GM18517 (cell line): Measurements from ENCODE around the gene TAS1R2.
"Not testable (repeated sequence)": the region's sequence is repeated elsewhere in the genome, so short reads cannot be mapped to it uniquely, and the experiment has no call there.

Experiments used
- ATAC-seq: cut with Tn5 transposase; IDR thresholded peaks from one replicate; pipeline ENCODE4 v1.9.1; 2021; ENCODE audit warnings: mild to moderate bottlenecking, moderate library complexity; ENCODE audit not compliant: unreplicated experiment

Gene TAS1R2

DNA sequence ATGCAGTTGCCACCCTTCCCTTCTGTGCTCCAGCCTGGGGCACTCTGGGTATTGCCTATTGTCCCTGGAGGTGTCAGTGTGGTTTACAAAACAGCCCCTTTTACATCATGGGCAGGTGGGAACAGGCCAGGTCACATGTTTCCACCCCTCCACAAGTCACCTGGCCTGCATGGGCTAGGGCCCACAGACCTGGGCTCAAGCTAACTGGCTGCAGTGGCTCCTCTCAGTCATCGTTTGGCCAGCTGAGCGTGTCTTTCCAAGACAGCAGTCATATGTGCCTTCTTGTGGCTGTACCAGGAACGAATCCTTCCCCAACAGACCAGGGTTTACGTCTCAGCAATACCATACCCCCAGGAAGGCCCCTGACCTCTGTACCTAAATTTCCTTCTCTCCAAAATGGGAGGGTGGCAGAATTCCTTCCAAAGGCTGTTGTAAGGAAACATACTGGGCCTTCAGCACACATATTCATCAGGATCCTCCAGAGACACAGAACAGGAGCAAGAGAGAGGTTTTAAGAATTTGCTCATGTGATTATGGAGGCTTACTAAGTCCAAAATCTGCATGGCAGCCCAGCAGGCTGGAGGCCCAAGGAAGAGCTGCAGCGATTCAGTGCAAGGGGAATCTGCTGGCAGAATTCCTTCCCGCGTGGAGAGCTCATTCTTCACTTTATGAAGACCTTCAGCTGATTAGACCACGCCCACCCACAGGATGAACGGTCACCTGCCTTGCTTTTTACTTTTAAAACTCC is 10.6 kb upstream of the TAS1R2 start:
- no peak for ATAC-seq

DNA sequence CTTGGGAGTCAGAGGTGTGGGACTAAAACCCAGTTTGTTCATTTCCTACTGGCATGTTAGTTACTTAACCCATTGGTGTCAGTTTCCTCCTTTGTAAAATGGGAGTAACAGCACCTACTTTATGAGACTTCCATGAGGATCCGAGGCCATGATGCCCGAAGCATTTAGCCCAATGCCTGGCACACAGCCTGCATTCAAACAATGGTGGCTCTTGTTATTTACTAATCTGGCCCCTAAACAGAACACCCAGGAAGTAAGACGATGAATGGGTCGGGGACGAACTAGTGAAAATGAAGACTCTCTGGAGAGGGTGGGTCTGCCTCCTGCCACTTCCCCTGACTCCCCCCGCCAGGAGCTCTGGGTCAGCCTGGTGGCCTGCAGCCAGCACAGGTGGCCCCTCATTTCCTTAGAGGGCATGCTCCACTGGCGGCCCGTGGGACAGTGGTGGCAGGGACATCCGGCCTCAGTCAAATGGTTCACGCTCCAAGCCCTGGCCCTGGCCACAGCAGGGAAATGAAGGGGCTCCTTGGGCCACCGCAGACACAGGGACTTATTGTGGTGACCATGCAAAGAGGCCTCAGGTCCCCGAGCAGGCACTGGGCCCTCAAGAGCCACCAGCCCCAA is 9.5 kb upstream of the TAS1R2 start:
- ATAC-seq, result no peak

GRCh38 chr1:18868354-18868753 is 8.9 kb upstream of the TAS1R2 start:
- ATAC-seq, result no peak

DNA sequence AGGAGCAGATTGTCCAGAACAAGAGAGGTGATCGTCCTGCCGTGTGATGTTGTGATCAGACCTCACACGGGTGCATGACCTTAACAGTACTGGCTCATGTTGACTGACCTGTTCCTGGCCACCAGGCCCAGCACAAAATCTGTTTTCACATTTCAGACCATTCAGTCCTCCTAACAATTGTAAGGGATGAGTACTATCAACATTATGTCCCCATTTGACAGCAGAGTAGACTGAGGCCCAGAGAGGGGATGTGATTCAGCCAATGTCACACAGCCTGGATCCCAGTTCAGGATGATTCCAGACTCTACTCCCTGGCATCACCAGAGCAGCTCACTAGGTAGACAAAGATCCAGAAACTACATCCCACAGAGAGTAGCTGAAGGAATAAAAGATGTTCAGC is 7.4 kb upstream of the TAS1R2 start:
- ATAC-seq, result no peak

DNA sequence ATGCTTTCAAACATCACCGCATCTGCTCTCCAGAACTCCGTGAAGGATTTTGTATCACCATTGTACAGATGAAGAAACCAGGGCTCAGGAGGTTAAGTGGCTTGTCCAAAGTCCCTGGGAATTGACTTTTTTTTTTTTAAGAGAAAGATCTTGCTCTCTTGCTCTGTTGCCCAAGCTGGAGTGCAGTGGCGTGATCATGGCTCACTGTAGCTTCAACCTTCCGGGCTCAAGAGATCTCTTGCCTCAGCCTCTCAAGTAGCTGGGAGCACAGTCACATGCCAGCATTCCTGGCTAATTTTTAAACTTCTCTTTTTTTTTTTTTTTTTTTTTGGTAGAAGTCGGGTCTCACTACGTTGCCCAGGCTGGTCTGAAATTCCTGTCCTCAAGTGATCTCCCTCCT is 6.9 kb upstream of the TAS1R2 start:
- ATAC-seq, result no peak

DNA sequence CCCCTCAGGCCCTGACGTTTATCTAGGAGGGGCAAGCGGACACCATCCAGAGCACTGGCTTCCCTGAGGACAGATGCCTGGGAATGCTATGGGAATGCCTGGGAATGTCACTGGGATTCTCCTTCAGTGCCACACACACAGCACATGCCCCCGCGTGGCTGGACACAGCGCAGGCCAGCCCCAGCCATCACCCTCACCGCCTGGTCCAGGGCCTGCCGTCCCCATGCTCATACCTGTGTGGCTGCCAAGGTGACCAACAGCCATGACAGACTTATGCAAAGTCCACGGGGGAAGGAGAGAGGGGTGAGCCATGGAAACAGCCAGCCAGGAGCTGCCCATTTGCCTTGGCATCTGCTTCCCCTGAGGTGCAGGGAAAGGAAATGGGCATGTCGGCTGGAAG is 5.7 kb upstream of the TAS1R2 start:
- ATAC-seq, result no peak

DNA sequence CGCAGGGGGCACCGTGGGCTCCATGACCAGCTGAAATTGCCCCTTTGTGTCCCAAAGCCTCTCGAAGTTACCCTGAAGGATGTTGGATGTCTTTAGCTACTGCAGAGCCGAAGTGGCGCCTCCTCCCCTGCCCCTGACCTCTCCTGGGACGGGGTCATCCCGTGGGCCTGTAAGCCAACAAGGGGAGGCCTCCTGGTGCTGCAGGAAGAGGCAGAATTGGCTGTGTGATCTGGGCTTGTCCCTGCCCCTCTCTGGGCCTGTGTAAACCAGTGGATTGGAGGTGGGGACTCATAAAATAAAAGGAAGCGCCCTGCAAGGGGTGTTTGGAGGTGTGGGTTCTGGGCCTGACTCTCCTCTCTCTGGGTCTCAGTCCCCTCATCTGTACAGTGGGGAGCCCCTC is 2.1 kb upstream of the TAS1R2 start:
- ATAC-seq, result no peak

DNA sequence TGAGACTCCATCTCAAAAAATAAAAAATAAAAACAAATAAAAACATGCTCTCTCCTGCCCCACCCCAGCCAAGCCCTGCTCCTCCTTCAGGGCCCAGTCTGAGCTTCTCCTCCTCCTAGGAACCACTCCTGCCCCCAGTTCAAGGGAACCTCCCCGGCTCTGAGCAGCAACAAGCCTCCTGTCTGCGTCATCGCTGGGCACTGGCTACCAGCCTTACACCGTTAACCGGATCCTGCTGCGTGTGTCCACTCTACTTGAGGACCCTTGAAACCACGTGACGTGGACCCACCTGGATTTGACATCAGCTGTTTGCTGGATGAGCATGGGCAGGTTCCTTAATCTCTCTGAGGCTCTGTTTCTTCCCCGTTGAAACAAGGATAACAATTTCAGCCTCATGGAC is 1.6 kb upstream of the TAS1R2 start:
- ATAC-seq, result no peak

- ATAC-seq, result no peak
Observed at GRCh38 chr1:18858070-18858688, 1.3 kb downstream of the TAS1R2 start.

DNA sequence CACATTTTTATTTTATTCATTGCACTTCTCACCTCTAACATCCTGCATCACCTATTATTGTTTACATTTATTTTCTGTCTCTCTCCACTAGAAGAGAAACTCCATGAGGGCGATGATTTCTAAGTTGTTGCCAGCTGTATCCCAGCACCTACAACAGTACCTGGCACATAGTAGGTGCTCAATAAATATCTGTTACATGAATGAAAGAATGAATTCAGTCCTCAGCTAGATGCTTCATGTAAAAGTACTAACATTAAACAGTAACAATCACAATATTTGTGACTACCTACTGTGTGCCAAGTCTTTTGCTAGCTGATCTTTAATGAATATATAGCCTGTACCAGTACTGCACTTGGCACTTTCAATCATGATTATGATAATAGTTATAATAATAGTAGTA is 3.0 kb downstream of the TAS1R2 start:
- no peak for ATAC-seq

DNA sequence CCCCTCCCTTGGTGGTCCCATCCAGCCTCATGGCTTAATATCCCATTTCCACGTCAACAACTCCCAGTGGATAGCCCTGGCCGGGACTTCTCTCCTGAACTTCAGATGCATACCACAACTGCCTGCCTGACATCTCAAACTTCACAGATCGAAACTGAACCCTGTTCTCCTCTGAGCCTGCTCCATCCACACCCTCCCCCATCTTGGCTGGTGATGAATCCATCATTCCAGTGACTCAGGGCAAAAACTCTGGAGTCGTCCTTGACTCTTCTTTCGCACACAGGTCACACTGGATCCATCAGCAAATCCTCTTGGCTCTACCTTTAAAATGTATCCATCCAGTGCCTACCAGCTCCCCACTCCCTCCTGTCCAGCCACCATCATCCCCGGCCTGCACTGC is 3.9 kb downstream of the TAS1R2 start:
- ATAC-seq, result no peak

DNA sequence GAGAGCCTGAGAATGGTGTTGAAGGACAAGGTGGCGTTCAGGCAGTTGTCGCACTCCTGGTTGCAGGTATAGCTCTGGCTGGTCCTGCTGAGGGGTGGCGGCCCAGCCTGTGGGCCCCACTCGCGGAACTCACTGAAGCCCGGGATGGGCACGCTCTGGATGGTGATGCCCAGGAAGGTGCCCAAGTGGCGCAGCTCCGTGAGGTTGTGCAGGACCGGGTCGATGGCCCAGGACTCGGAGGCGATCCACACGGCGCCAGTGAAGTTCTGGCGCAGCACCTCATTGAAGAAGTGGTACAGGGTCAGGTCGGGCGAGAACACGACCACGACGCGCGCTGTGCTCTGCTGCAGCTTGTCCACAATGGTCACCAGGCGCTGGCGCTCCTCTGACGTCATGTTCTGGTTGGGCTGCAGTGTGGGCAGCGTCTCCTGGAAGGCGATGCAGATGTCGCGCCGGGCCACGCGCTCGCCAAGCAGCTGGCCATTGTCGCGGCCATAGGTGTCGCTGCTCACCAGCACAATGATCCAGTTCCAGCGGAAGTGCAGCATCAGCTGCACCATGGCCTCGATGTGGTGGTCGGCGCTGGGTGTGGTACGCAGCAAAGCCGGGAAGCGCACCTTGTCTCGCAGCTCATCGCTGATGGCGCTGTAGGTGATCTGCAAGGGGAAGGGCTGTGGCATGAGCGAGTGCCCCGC is 5.0 kb downstream of the TAS1R2 start:
- ATAC-seq, result no peak

- ATAC-seq, result no peak
Observed at GRCh38 chr1:18852501-18852900, 7.0 kb downstream of the TAS1R2 start.

DNA sequence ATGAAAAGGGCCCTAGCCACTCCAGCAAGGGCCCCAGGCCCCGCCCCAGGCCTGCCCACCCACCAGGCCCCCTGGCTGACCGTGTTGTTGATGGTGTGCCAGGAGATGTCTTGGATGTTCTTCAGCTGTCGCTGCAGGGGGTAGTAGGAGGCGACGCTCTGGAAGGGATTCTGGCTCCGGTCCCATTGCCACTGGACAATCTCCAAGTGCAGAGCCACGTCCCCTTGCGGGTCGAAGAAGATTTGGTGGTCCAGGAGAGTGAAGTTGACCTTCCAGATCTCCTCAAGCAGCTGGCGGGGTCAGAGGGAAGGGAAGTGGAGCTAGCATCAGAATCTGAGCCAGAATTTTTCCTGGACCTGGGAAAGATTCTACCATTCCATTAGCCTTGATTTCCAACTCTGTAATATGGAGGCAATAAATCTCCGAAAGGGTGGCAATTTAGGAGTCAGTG is 10.2 kb downstream of the TAS1R2 start:
- ATAC-seq, result no peak

DNA sequence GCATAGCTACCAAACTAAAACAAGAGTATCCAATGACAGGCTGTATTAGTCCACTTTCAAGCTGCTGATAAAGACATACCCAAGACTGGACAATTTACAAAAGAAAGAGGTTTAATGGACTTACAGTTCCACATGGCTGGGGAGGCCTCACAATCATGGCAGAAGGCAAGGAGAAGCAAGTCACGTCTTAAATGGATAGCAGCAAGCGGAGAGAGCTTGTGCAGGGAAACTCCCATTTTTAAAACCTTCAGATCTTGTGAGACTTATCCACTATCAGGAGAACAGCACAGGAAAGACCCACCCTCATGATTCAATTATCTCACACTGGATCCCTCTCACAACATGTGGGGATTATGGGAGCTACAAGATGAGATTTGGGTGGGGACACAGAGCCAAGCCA is 11.7 kb downstream of the TAS1R2 start:
- ATAC-seq, result not testable (repeated sequence)

GRCh38 chr1:18840145-18840544 is 19.3 kb downstream of the TAS1R2 start:
- no peak for ATAC-seq

GRCh38 chr1:18836654-18837053 is 22.8 kb downstream of the TAS1R2 start:
- no peak for ATAC-seq

- ATAC-seq, result not testable (repeated sequence)
Observed at GRCh38 chr1:18832319-18832718, 27.1 kb downstream of the TAS1R2 start.

DNA sequence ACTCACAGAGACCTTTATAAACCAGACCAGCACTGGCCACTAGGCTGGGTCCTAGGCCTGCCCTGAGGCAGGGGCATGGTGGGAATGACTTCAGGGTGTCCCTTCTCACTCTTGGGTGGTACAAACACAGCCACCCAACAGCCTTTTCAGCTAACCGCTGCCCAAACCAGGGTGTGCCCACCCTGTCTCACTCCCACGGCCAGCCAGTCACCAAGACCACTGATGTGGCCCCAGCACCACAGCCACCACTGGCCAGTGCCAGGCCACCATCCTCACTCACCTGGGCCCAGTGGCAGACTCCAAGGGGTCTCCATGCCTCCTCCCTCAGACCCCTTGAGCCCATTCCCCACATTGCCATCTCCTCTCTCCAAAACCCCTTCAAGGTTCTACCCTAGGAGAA is 27.8 kb downstream of the TAS1R2 start:
- ATAC-seq, result no peak

DNA sequence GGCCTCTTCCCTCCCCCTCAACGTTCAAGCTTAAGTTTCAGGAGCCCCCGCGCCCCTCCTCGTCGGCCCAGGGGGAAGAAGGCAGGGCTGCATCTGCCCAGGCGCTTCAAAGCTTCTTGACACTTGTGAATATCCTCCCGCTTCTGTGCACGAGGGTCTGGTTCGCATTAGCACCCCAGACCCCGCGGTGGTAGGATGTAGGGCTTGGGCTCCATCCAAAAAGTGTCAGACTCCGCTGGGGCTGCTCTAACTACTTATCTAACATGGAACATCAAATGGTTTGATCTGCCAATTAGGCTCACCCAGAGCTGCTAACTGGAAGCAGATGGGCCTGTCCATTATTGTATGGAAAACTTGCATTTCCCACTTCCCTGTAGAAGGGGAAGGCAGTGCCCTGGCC is 28.9 kb downstream of the TAS1R2 start:
- ATAC-seq, result no peak

DNA sequence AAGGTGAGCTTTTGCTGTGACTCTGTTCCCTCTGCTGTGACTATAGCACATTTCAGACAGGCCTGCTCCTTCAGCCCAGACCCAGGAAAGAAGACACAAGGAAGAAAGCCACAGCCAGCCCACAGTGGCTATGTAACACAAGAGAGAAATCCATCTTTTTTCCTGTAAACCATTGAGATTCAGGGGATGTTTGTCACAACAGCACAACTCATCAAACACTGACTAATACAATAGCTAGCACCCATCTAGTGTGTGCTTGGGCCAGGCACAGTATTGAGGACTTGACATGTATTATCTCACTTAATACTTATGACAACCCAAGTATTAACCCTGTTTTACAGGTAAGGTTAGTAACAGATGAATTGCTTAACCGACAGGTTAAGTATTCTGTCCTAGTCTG is 29.8 kb downstream of the TAS1R2 start:
- ATAC-seq, result no peak

DNA sequence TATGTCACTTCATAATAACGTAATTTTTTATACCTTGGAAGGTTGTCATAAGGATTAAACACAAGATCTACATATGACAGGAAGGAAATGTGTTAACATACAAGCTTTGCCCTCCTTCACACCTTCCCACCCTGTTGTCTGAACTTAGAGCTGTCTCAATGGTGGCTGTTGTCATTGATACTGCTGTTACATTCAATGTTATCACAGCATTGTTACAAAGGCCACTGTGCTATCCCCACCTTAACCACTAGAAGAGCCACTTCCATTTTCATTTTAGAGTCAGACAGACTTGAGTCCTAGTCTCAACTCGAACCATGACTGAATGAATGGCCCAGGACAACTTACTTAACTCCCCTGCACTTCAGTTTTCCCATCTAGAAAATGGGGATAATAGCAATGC is 31.2 kb downstream of the TAS1R2 start:
- no peak for ATAC-seq
